Measurements from ENCODE around the gene HHATL.

Gene HHATL

DNA sequence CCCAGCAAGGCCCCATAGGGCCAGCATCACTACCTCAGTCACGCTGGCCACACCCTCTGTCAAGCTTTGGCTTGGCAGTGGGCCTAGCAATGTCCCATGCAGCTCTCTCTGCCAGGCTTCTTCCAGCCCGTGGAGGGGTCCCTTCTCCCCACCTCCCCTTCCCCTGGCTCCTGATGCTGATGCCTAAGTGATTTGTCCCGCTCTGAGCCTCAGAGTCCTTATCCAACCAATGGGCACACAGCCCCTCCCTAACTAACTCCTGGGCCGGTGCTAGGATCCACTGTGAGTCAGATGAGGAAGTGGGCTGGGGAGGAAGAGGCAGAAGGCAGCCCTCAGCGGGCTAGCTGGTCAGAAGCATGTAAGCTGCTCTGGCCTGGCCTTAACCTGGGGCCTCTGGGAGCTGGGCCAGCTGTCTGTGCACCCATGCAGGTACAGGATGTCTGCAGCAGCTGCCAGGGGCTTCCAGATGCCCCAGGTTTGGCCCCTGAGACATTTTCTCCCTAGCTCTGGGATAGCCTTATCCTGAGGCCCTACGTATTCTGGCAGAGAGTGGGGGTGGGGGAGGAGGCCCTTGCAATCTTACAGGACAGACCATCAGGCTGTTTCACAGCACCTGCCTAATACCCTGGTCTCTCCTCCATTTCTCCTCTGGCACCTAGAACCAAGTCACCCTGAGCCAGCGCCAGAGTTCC lies 49.8 kb downstream of the HHATL start:
- peak; percentile 35 for DNase-seq (ENCODE audit: low read depth)

DNA sequence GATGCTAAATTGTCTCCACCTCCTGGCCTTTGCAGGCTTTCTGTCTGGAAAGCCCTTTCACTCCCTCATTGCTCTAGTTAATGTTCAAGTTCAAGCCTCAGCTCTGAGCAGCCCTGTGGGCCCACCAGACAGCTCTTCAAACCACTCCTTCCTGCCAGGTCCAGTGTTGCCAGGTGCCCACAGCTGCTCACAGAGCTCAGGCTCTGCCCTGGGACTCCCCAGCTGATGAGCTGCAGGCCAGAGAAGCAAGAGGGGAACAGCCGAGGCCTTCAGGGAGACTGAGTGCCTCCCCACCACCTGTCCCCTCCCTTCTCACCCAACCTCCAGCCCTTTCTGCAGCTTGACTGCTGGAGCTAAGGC lies 50.4 kb downstream of the HHATL start:
- DNase-seq (ENCODE audit: low read depth), result no peak

DNA sequence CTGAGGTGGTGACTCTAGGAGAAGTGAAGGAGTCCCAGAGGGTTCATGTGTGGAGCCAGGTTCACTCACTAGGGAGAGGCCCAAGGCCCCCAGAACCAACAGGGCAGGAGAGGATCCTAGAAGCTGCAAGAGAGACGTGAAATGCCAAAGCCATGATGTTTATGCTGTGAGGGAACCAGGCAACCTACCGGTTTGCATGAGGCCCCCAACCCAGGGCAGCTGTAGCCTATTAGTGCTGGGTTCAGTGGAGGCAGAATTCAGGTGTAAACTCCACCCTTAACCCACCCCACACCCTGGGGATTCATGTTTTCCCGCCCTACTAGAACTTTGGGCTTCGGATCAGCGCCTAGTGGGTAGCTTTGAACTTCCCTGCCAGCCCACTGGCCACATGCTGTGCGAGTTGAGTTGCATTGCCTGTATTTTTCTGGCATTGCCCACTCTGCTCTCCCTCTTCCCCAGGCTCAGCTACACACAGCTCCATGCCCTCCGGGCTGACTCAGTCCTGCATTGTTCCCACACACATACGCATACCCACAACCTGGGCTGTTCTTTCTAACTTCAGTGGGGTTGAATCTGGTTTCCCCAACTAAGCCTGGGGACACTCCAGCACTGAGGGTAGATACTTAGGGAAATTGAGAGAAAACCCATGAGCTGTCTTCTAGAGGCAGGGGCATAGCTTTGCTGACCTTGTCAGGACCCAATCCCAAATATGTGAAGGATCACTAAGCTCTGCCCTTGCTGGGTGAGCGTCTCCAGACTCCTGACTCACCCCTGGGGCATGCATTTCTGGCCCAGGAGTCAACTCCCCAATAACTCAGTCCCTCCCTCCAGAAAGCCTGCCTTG lies 51.1 kb downstream of the HHATL start:
- peak; percentile 37 for DNase-seq (ENCODE audit: low read depth)

DNA sequence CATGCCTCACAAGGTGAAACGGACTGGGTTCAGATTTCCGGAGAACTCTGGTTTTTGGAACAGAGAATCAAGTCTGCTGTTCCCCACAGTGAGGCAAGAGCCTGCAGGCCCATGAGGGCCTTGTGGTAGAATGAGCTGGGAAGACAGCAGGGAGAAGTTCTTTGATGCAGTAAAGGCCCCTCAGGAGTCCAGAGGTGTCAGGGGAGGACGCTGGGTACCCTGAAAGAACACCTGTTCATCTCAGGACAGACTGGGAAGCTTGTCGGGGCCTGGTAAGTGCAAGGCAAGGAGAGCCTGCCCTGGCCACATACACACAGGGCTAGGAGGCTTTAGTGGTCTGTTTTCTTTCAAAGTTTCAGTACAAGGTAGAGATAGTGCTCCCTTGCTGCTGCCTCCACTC lies 52.8 kb downstream of the HHATL start:
- DNase-seq (ENCODE audit: low read depth), result no peak

DNA sequence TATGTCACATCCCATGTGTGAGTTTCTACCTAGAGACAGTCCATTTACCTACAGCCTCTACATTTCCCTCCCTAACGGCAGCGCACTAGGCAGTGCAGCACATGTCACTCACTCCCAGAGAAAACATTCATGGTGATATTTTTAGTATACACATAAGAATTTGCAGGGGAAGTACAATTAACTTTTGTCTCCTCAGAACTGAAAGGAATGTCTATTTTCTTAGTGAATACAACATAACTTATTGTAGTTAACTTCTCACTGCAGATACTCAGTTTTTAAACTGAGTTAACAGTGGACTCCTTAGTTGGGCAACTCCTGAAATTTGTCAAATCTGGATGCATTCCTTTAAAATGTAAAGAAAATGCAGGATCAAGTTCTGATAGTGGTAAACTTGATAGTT lies 53.6 kb downstream of the HHATL start:
- no peak for DNase-seq (ENCODE audit: low read depth)

DNA sequence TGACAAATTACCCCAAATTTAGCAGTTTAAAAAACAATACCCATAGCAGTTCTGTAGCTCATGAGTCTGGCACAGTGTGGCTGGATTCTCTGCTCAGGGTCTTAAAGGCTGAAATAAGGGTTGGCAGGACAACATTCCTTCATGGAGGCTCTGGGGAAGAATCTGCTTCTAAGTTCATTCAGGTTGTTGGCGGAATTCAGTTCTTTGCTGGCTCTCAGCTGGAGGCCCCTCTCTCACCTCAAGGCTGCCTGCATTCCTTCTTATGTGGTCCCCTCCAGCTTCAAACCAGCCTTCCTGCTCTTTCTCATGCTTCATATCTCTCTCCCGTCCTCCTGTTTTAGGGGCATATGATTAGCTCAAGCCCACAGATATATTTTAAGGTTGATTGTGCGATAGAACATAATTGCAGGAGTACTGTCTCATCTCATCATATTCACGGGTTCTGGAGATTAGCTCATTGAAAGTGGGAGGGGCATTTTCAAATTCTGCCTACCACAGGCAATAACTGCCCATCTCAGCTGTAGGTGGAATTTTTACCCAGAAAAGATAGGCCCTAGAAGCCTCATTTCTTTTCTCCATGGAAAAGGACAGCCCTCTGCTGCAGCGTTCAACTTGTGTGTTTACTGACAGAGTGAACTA lies 54.7 kb downstream of the HHATL start:
- no peak for DNase-seq (ENCODE audit: low read depth)
